HepG2 (cell line): ENCODE results near the gene RPF1. TPM values are rescaled to one million over a fixed set of nuclear protein-coding genes. Genes with fewer than 3 reads are reported as not detected.
"Not testable (repeated sequence)": the region's sequence is repeated elsewhere in the genome, so short reads cannot be mapped to it uniquely, and the experiment has no call there.

Source experiments
- ATAC-seq: fragments of 200-7000 bp; cut with Tn5 transposase; 3 replicates; pipeline ENCODE4 v1.9.1; 2020; ENCODE audit warnings: mild to moderate bottlenecking, moderate library complexity
- BruUV-seq: library from RNA; stranded (reverse); fragments of 400-500 nt; replicated peaks from 2 replicates; lab custom pipeline; 2021; lab: Mats Ljungman, UMichigan
- CTCF ChIA-PET: fragments of 300-600 bp; formaldehyde crosslinking; extraction: SDS; loops from one replicate; lab custom pipeline; 2021; ENCODE audit warnings: low total read pairs, inconsistent platforms, low intra/inter-chr PET ratio; lab: Yijun Ruan, JAX
- POLR2A ChIA-PET: fragments of 350-600 bp; sonication (Branson Sonifier 250); formaldehyde crosslinking; loops from one replicate; lab custom pipeline; 2020; ENCODE audit warnings: antibody characterized with exemption, inconsistent platforms; lab: Yijun Ruan, JAX
- DNase-seq: peaks from one replicate; pipeline ENCODE4 v3.0.0-alpha.2; 2015; ENCODE audit warnings: low spot score
- FAIRE-seq: peaks from 3 replicates; lab custom pipeline; 2011; peaks lifted over from hg19 to GRCh38; lab: Jason Lieb, UNC
- H2AFZ ChIP-seq: one replicate; pipeline ENCODE4 v1.6.1; 2011; ENCODE audit warnings: low read length, inconsistent platforms
- H3K27ac ChIP-seq: fragments of 300-600 bp; 3 replicates; pipeline ENCODE4 v1.8.0; 2011; ENCODE audit warnings: mixed run types, mild to moderate bottlenecking, mixed read lengths, low read length, inconsistent platforms; ENCODE audit not compliant: insufficient read depth; ENCODE audit errors: extremely low read length
- H3K27me3 ChIP-seq, 2 experiments: fragments of 200-600 bp in 1 of 2; 2 replicates in 1 of 2; 3 replicates in 1 of 2; pipeline versions ENCODE4 v1.6.0 to v1.8.0; 2011; ENCODE audit warnings: low read length in 2 of 2, mild to moderate bottlenecking in 2 of 2, moderate library complexity in 2 of 2, inconsistent platforms in 1 of 2; ENCODE audit not compliant: insufficient read depth in 2 of 2, control insufficient read depth in 1 of 2
- H3K36me3 ChIP-seq, 2 experiments: fragments of 200-600 bp in 1 of 2; replicated peaks in 1 of 2; 2 replicates in 1 of 2; 3 replicates in 1 of 2; pipeline versions ENCODE4 v1.5.1 to v1.8.0; 2011; ENCODE audit warnings: low read length in 2 of 2, inconsistent platforms in 1 of 2; ENCODE audit not compliant: insufficient read depth in 2 of 2, control insufficient read depth in 1 of 2
- H3K4me1 ChIP-seq: 2 replicates; pipeline ENCODE4 v1.5.1; 2012; ENCODE audit warnings: low read length, inconsistent platforms; ENCODE audit not compliant: insufficient read depth
- H3K4me2 ChIP-seq: 2 replicates; pipeline ENCODE4 v1.6.0; 2011; ENCODE audit warnings: low read depth, low read length, inconsistent platforms
- H3K4me3 ChIP-seq, 3 experiments: fragments of 200-600 bp in 1 of 3; sonication (generic), shearing (Covaris generic) in 1 of 3; replicated peaks in 1 of 3; 2 replicates each; pipeline ENCODE4 v1.5.1; 2011 to 2016; ENCODE audit warnings: low read length in 3 of 3, inconsistent platforms in 2 of 3, low read depth in 2 of 3, mild to moderate bottlenecking in 2 of 3, control low read depth in 1 of 3, mixed read lengths in 1 of 3; ENCODE audit not compliant: insufficient read depth in 1 of 3
- H3K79me2 ChIP-seq: one replicate; pipeline ENCODE4 v1.6.1; 2011; ENCODE audit warnings: low read length, inconsistent platforms; ENCODE audit not compliant: insufficient read depth
- H3K9ac ChIP-seq: 2 replicates; pipeline ENCODE4 v1.6.0; 2011; ENCODE audit warnings: mild to moderate bottlenecking, low read depth, low read length, inconsistent platforms; ENCODE audit not compliant: insufficient read depth
- H3K9me3 ChIP-seq: 2 replicates; pipeline ENCODE4 v1.5.1; 2012; ENCODE audit warnings: mild to moderate bottlenecking, low read length
- H4K20me1 ChIP-seq: 2 replicates; pipeline ENCODE4 v1.6.0; 2011; ENCODE audit warnings: inconsistent platforms, mild to moderate bottlenecking, low read length, moderate library complexity; ENCODE audit not compliant: insufficient read depth
- SALL1 ChIP-seq: sonication (generic); formaldehyde crosslinking; IDR thresholded peaks from 2 replicates; pipeline ENCODE4 v1.8.0; 2022; ENCODE audit warnings: mild to moderate bottlenecking, missing genetic modification reagents
- ZBTB38 ChIP-seq: sonication (generic); formaldehyde crosslinking; IDR thresholded peaks from 2 replicates; pipeline ENCODE4 v1.5.1; 2020; ENCODE audit warnings: mild to moderate bottlenecking, missing genetic modification reagents
- ZNF687 ChIP-seq: sonication (generic); formaldehyde crosslinking; IDR thresholded peaks from 2 replicates; pipeline ENCODE4 v1.5.1; 2020; ENCODE audit warnings: mild to moderate bottlenecking, missing genetic modification reagents, moderate library complexity
- WGBS: methylation state at CpG from one replicate; pipeline ENCODE4 v1.1.6; 2017; ENCODE audit warnings: low lambda C conversion rate; 5-methylcytosine and 5-hydroxymethylcytosine counted together
- in situ Hi-C: cut with HindIII; loops from 2 replicates; pipeline ENCODE4 v1.10.0; 2017; ENCODE audit warnings: low pct_unique_long_range_greater_than_20kb; ENCODE audit not compliant: extremely low pct_ligation_motif_present
- intact Hi-C: fragments of 100-400 bp; cut with micrococcal nuclease; formaldehyde crosslinking; loops from one replicate; pipeline ENCODE4 v1.10.0; 2022; ENCODE audit not compliant: unreplicated experiment
- polyA plus RNA-seq, 8 experiments: library from polyadenylated mRNA; depleted of rRNA in 3 of 8; stranded (reverse) in 7 of 8; unstranded in 1 of 8; fragments of >200 nt; fragmentation: Illumina TruSeq in 4 of 8; extraction: Trizol in 4 of 8; gene quantifications; 2 replicates each; pipeline versions ENCODE4 v1.2.1 to v1.2.3, GENCODE V29; 2011 to 2016; ENCODE audit warnings: low read depth in 4 of 8, missing spikeins in 1 of 8, mixed read lengths in 1 of 8; ENCODE audit not compliant: insufficient read depth in 1 of 8
- total RNA-seq, 5 experiments: library from RNA; depleted of rRNA; stranded (reverse); fragments of >200 nt; fragmentation: Illumina TruSeq; extraction: Trizol; gene quantifications; 2 replicates each; pipeline ENCODE4 v1.2.3, GENCODE V29; 2016; ENCODE audit warnings: low read depth in 1 of 5

RPF1 gene
- total and polyA plus RNA-seq, 2 of the 13 experiments (the other 11 are each of a cell fraction or from before 2014, with no cell fraction given): 23.0 to 39.0 TPM

GRCh38 chr1:84507887-84508286 is 28.8 kb downstream of the RPF1 start:
- H3K36me3 ChIP-seq, H3K9me3 ChIP-seq, H3K27ac ChIP-seq, FAIRE-seq, H2AFZ ChIP-seq, H3K27me3 ChIP-seq, ATAC-seq, DNase-seq, CTCF ChIA-PET, H3K9ac ChIP-seq, BruUV-seq: not testable (repeated sequence)
- H3K4me1 ChIP-seq: peaks cover 37% of the 10 kb centered on the region
- TF ChIP-seq ZNF687 (0 out of 2 replicates have a peak, but pooled peaks have one; percentile 11), ZBTB38 (0 out of 2 replicates have a peak, but pooled peaks have one; percentile 62), SALL1 (CRISPR knock-in tag) (peak; percentile 16; the same call in 1 of the 2 replicates)
- POLR2A ChIA-PET: interaction anchor here (1.2 to 4.9 kb wide), 4 partner anchors 28 to 66 kb away, joined by 3 to 90 read pairs (median 18); partner anchors contain the start of genes CTBS and RPF1
- 90% methylated on average over 14 of the region's 14 CpGs for WGBS
- H3K79me2 ChIP-seq: peaks cover 31% of the 10 kb centered on the region
- in situ Hi-C loops: loop anchor here (5.0 kb wide), 1 partner anchor 64 kb away; the partner anchor contains the start of gene CTBS
- peak overlapping the region; percentile 70 for H3K4me2 ChIP-seq
- intact Hi-C loops: loop anchor here (2.0 to 5.0 kb wide), 2 partner anchors 34 to 67 kb away; partner anchors contain the start of gene CTBS
- H3K4me3 ChIP-seq: peak overlapping the region; percentile 92 to 97 (median 97); a peak in 4 of 6 replicates
- H4K20me1 ChIP-seq: peaks cover 22% of the 10 kb centered on the region
